Kidney glomerular epithelial cell (primary cell): ENCODE measurements around the gene RNASE4.
"Not testable (repeated sequence)": the region's sequence is repeated elsewhere in the genome, so short reads cannot be mapped to it uniquely, and the experiment has no call there.

Experiments
- DNase-seq: peaks from one replicate; lab custom pipeline; 2025; lab: John Stamatoyannopoulos, UW

The RNASE4 gene

GRCh38 chr14:20698934-20699333 is 14.6 kb downstream of the RNASE4 start:
- no peak for DNase-seq

GRCh38 chr14:20699931-20700330 is 15.6 kb downstream of the RNASE4 start:
- DNase-seq, result no peak

GRCh38 chr14:20700965-20701364 is 16.6 kb downstream of the RNASE4 start:
- DNase-seq, result not testable (repeated sequence)

GRCh38 chr14:20706657-20707355 is 22.4 kb downstream of the RNASE4 start:
- DNase-seq, result no peak

GRCh38 chr14:20707622-20708021 is 23.3 kb downstream of the RNASE4 start:
- no peak for DNase-seq

GRCh38 chr14:20711261-20711660 is 26.9 kb downstream of the RNASE4 start:
- DNase-seq, result no peak

GRCh38 chr14:20711685-20712084 is 27.3 kb downstream of the RNASE4 start:
- DNase-seq, result no peak

GRCh38 chr14:20712904-20713303 is 28.5 kb downstream of the RNASE4 start:
- DNase-seq, result no peak

GRCh38 chr14:20714593-20715250 is 30.4 kb downstream of the RNASE4 start:
- no peak for DNase-seq

- no peak for DNase-seq
Observed at GRCh38 chr14:20719777-20720176, 35.4 kb downstream of the RNASE4 start.

GRCh38 chr14:20720741-20721140 is 36.4 kb downstream of the RNASE4 start:
- no peak for DNase-seq

- no peak for DNase-seq
Observed at GRCh38 chr14:20722016-20722415, 37.7 kb downstream of the RNASE4 start.

- DNase-seq, result no peak
Observed at GRCh38 chr14:20723488-20723887, 39.1 kb downstream of the RNASE4 start.

- DNase-seq, result not testable (repeated sequence)
Observed at GRCh38 chr14:20726121-20726520, 41.8 kb downstream of the RNASE4 start.

GRCh38 chr14:20726531-20726930 is 42.2 kb downstream of the RNASE4 start:
- no peak for DNase-seq

GRCh38 chr14:20730891-20731290 is 46.5 kb downstream of the RNASE4 start:
- DNase-seq, result no peak

GRCh38 chr14:20732477-20732876 is 48.1 kb downstream of the RNASE4 start:
- DNase-seq, result no peak

- no peak for DNase-seq
Observed at GRCh38 chr14:20732979-20733635, 48.7 kb downstream of the RNASE4 start.

GRCh38 chr14:20733684-20734429 is 49.5 kb downstream of the RNASE4 start:
- no peak for DNase-seq

GRCh38 chr14:20734430-20734806 is 50.1 kb downstream of the RNASE4 start:
- DNase-seq, result no peak

- DNase-seq, result not testable (repeated sequence)
Observed at GRCh38 chr14:20738292-20738691, 53.9 kb downstream of the RNASE4 start.

- no peak for DNase-seq
Observed at GRCh38 chr14:20742132-20742531, 57.8 kb downstream of the RNASE4 start.

GRCh38 chr14:20743556-20743955 is 59.2 kb downstream of the RNASE4 start:
- DNase-seq, result no peak
